GM21367 (cell line): Measurements from ENCODE around the gene PKIB.
A peak's percentile ranks its signal among the peaks of the same experiment; 100 is the strongest.
"Not testable (repeated sequence)": the region's sequence is repeated elsewhere in the genome, so short reads cannot be mapped to it uniquely, and the experiment has no call there.

Source experiments
- ATAC-seq: cut with Tn5 transposase; IDR thresholded peaks from one replicate; pipeline ENCODE4 v1.9.1; 2021; ENCODE audit not compliant: unreplicated experiment

Gene PKIB

GRCh38 chr6:122609881-122610689 is at the start of gene PKIB:
Gene PKIB, plus strand, starts transcription at chr6:122610405. Its CDS starts 107,390 bp downstream, at chr6:122717795.
- peak; percentile 97 for ATAC-seq

GRCh38 chr6:122563364-122564052 is 46.7 kb upstream of the PKIB start:
- ATAC-seq: no peak

- no peak for ATAC-seq
These were observed 46.0 kb upstream of the PKIB start for GRCh38 chr6:122564230-122564629.

GRCh38 chr6:122565708-122566107 is 44.5 kb upstream of the PKIB start:
- no peak for ATAC-seq

GRCh38 chr6:122567034-122567433 is 43.2 kb upstream of the PKIB start:
- no peak for ATAC-seq

- ATAC-seq: no peak
These were observed 41.9 kb upstream of the PKIB start for GRCh38 chr6:122568350-122568749.

GRCh38 chr6:122568797-122569221 is 41.4 kb upstream of the PKIB start:
- ATAC-seq: no peak

GRCh38 chr6:122569230-122569771 is 40.9 kb upstream of the PKIB start:
- ATAC-seq: no peak

- no peak for ATAC-seq
These were observed 38.3 kb upstream of the PKIB start for GRCh38 chr6:122571888-122572287.

GRCh38 chr6:122576888-122577287 is 33.3 kb upstream of the PKIB start:
- ATAC-seq: no peak

- no peak for ATAC-seq
These were observed 31.2 kb upstream of the PKIB start for GRCh38 chr6:122578961-122579360.

GRCh38 chr6:122580737-122581136 is 29.5 kb upstream of the PKIB start:
- no peak for ATAC-seq

- ATAC-seq: no peak
These were observed 21.1 kb upstream of the PKIB start for GRCh38 chr6:122589115-122589514.

GRCh38 chr6:122598295-122598694 is 11.9 kb upstream of the PKIB start:
- not testable (repeated sequence) for ATAC-seq

- ATAC-seq: no peak
These were observed 5.5 kb upstream of the PKIB start for GRCh38 chr6:122604676-122605075.

- peak; percentile 15 for ATAC-seq
These were observed 668 bp downstream of the PKIB start for GRCh38 chr6:122610690-122611455.

- ATAC-seq: no peak
These were observed 2.6 kb downstream of the PKIB start for GRCh38 chr6:122612838-122613237.

GRCh38 chr6:122614303-122614702 is 4.1 kb downstream of the PKIB start:
- ATAC-seq: no peak

- ATAC-seq: no peak
These were observed 5.2 kb downstream of the PKIB start for GRCh38 chr6:122615409-122615808.

- no peak for ATAC-seq
These were observed 6.7 kb downstream of the PKIB start for GRCh38 chr6:122616877-122617276.

- no peak for ATAC-seq
These were observed 9.1 kb downstream of the PKIB start for GRCh38 chr6:122619309-122619708.
